Measurements from ENCODE around the gene NID1.

Gene NID1

DNA sequence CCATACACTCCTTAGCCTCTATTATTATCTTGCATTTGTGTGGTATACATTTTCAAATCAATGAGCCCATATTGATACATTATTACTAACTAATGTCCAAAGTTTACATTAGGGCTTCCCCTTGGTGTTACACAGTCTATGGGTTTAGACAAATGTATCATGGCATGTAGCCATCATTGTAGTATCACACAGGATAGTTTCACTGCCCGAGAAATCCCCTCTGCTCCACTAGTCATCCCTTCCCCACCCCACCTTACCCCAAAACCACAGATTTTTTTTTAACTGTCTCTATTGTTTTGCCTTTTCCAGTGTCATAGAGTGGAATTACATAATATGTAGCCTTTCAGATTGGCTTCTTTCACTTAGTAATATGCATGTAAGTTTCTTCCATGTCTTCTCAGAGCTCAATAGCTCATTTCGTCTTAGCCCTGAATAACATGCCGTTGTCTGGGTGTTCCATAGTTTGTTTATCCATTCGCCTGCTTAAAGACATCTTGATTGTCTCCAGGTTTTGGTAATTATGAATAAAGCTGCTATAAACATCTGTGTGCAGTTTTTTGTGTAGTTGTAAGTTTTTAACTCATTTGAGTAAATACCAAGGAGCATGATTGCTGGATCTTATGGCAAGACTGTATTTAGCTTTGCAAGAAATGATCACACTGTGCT is 111.8 kb downstream of the NID1 start:
- DNase-seq (ENCODE audit: extremely low spot score) = peak; percentile 57
- ChIA-PET POLR2A (no interaction called here), CTCF (interaction anchor here (1.0 to 7.1 kb wide), 5 partner anchors 14 to 88 kb away, joined by 3 to 85 read pairs (median 4); no protein-coding TSS in a partner anchor)
- TF ChIP-seq, protein P1, sequence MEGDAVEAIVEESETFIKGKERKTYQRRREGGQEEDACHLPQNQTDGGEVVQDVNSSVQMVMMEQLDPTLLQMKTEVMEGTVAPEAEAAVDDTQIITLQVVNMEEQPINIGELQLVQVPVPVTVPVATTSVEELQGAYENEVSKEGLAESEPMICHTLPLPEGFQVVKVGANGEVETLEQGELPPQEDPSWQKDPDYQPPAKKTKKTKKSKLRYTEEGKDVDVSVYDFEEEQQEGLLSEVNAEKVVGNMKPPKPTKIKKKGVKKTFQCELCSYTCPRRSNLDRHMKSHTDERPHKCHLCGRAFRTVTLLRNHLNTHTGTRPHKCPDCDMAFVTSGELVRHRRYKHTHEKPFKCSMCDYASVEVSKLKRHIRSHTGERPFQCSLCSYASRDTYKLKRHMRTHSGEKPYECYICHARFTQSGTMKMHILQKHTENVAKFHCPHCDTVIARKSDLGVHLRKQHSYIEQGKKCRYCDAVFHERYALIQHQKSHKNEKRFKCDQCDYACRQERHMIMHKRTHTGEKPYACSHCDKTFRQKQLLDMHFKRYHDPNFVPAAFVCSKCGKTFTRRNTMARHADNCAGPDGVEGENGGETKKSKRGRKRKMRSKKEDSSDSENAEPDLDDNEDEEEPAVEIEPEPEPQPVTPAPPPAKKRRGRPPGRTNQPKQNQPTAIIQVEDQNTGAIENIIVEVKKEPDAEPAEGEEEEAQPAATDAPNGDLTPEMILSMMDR (IDR thresholded peaks at IDR 0.05; ENCODE audit: control extremely low read depth, extremely low read depth, low read depth, missing control alignments) = no peak

DNA sequence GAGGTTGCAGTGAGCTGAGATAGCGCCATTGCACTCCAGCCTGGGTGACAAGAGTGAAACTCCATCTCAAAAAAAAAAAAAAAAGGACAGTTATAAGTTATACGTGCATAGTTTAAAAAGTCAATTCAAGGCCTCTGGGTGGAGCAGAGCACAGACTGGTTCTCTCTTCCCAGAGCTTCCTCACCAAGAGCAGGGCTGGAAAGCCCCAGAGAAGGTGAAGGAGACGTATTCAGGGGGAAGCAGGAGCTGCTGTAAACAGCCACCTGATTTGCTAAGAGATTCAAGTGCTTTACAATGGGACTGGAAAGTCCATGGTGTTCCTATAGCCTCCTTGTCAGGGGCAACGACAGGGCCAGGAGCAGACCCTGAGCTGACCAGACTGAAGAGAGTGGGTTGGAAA is 113.2 kb downstream of the NID1 start:
- ChIA-PET CTCF (interaction anchor here (1.7 to 2.4 kb wide), 3 partner anchors 10 to 20 kb away, joined by 6 to 10 read pairs (median 9); no protein-coding TSS in a partner anchor), POLR2A (interaction anchor here (0.7 kb wide), 1 partner anchor 644 kb away, joined by 6 read pairs; no protein-coding TSS in a partner anchor)
- no peak for DNase-seq (ENCODE audit: extremely low spot score)
- TF ChIP-seq, protein P1 (IDR thresholded peaks at IDR 0.05; ENCODE audit: control extremely low read depth, extremely low read depth, low read depth, missing control alignments) = no peak

DNA sequence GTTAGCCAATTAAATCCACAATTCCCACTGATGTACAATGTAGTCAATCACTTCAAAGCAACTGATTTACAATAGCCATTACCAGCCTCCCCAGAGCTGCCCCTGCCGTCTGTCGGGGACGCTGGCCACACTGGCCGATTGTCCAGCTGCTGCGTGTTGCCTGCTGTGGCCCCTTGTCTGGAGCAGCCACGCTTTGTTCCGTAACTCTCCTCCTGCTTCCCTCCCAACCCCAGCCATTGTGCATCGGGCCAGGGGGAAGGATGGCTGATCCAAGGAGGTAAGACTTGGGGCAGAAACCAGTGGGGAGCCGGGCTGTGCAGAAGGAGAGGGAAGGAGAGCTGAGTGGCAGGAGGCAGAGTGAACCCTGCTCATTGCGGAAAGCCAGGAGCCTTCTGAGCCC is 114.6 kb downstream of the NID1 start:
- TF ChIP-seq, protein P1 (IDR thresholded peaks at IDR 0.05; ENCODE audit: control extremely low read depth, extremely low read depth, low read depth, missing control alignments) = no peak
- CTCF ChIA-PET = interaction anchor here (1.7 to 2.2 kb wide), 2 partner anchors 8 to 22 kb away, joined by 6 to 10 read pairs; no protein-coding TSS in a partner anchor
- POLR2A ChIA-PET = no interaction called here
- no peak for DNase-seq (ENCODE audit: extremely low spot score)

DNA sequence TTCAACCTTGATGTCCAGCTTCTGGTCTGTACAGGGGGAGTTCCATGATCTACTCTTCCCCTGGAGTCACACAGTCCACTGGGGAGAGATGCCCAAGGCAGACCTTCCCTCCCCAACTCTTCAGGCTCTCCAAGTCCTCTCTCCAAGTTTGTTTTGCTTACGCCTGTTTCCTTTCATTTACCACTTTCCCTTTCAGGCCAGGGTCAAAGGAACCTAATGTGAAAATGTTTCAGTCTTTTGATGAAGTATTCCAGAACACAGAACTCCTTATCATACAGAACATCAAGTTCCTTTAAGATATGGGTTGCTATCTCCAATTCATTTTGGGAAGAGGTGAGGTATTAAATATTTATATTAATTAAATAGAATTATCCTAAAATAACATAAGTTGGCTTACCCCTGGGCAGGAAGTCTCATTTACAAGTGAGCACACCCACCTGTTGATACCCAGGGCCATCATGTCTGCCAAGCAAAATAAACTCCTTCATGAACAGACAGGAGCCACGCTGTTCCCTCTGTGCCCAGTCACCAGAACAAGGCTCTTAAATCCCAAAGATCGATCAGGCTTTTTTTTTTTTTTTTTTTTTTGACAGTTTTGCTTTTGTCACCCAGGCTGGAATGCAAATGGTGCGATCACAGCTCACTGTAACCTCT is 116.0 kb downstream of the NID1 start:
- ChIA-PET CTCF (interaction anchor here (0.9 to 3.8 kb wide), 5 partner anchors 9 to 83 kb away, joined by 3 to 26 read pairs (median 4); partner anchors contain the start of gene LYST), POLR2A (no interaction called here)
- no peak for DNase-seq (ENCODE audit: extremely low spot score)
- TF ChIP-seq, protein P1 (IDR thresholded peaks at IDR 0.05; ENCODE audit: control extremely low read depth, extremely low read depth, low read depth, missing control alignments) = no peak

DNA sequence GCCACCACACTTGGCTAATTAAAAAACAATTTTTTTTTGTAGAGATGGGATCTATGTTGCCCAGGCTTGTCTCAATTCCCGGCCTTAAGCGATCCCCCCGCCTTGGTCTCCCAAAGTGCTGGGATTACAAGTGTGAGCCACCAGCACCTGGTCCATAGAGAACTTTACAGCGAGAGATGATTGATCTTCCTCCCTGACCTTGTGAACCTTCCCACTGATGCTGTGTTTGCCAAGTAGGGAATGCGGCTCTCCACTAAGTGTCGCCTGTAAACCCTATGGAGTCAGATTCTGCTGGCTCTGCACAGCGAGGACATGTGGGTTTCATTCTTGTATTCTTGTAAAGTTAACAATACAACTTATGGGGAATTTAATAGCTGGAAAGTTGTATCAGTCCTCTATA is 116.9 kb downstream of the NID1 start:
- ChIA-PET POLR2A (no interaction called here), CTCF (interaction anchor here (0.9 to 3.8 kb wide), 7 partner anchors 8 to 105 kb away, joined by 3 to 26 read pairs (median 4); partner anchors contain the start of gene LYST)
- TF ChIP-seq, protein P1 (IDR thresholded peaks at IDR 0.05; ENCODE audit: control extremely low read depth, extremely low read depth, low read depth, missing control alignments) = no peak
- DNase-seq (ENCODE audit: extremely low spot score) = no peak

DNA sequence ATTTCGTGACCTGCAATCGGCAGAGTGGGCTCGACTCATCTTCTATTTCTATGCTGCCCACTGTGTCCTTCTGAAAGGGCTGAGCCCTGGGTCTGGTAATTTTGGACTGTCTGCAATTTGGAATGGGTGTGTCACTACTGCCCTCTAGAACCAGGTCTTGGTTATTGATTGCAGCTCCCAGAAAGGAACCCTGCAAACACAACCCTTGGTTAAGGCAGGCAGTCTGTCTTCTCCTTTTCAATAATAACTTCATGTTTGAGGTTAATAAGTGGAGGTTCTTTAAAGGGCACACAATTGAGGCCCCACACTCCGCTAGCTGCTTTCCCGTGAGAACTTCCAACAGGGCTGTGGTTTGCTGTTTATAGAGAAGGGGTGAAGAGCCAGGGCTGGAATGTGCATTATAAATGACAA is 118.3 kb downstream of the NID1 start:
- POLR2A ChIA-PET = interaction anchor here (0.7 to 0.8 kb wide), 2 partner anchors 53 to 97 kb away, joined by 3 read pairs; no protein-coding TSS in a partner anchor
- peak; percentile 49 for DNase-seq (ENCODE audit: extremely low spot score)
- CTCF ChIA-PET = interaction anchor here (0.8 to 3.8 kb wide), 20 partner anchors 8 to 442 kb away, joined by 3 to 26 read pairs (median 4); partner anchors contain the start of genes B3GALNT2 and LYST
- TF ChIP-seq, protein P1 (IDR thresholded peaks at IDR 0.05; ENCODE audit: control extremely low read depth, extremely low read depth, low read depth, missing control alignments) = peak; percentile 62

Measured in GM10248 (cell line).